ENCODE results near the gene SLC39A11.

DNA sequence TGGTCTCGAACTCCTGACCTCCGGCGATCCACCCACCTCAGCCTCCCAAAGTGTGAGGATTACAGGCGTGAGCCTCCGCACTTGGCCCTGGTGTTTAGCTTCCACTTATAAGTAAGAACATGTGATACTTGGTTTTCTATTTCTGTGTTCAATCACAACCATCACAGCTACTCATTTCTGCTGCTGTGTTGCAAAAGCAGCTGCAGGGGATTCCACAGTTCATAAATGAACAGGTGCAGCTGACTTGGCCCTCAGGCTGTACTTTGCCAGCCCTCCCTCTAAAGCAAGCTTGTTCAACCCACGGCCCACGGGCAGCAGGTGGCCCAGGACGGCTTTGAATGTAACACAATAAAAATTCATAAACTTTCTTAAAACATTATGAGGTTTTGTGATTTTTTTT lies 79.2 kb downstream of the SLC39A11 start:
- TF ChIP-seq EZH2 (IDR thresholded peaks at IDR 0.05; ENCODE audit: borderline replicate concordance, low read depth, low read length, poor library complexity, severe bottlenecking) = no peak
- TF ChIP-seq, protein P1, sequence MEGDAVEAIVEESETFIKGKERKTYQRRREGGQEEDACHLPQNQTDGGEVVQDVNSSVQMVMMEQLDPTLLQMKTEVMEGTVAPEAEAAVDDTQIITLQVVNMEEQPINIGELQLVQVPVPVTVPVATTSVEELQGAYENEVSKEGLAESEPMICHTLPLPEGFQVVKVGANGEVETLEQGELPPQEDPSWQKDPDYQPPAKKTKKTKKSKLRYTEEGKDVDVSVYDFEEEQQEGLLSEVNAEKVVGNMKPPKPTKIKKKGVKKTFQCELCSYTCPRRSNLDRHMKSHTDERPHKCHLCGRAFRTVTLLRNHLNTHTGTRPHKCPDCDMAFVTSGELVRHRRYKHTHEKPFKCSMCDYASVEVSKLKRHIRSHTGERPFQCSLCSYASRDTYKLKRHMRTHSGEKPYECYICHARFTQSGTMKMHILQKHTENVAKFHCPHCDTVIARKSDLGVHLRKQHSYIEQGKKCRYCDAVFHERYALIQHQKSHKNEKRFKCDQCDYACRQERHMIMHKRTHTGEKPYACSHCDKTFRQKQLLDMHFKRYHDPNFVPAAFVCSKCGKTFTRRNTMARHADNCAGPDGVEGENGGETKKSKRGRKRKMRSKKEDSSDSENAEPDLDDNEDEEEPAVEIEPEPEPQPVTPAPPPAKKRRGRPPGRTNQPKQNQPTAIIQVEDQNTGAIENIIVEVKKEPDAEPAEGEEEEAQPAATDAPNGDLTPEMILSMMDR (conservative IDR thresholded peaks at IDR 0.05; ENCODE audit: low read depth, low read length) = no peak
